ENCODE results near the gene CEP72. TPM values are rescaled to one million over a fixed set of nuclear protein-coding genes. Genes with fewer than 3 reads are reported as not detected.

Gene CEP72
- total RNA-seq, 1 experiment from 2014 or later = 17.3 TPM

GRCh38 chr5:571791-572190, 40.3 kb upstream of the CEP72 start:
- H3K79me2 ChIP-seq (ENCODE audit: low read length) = no peaks in the 10 kb centered on the region
- CTCF ChIA-PET = interaction anchor here (0.6 kb wide), 1 partner anchor 286 kb away, joined by 3 read pairs; no protein-coding TSS in a partner anchor
- no peak overlapping the region for H3K27ac ChIP-seq (ENCODE audit: low read length)
- H3K9ac ChIP-seq (ENCODE audit: low read length) = no peak overlapping the region
- no peak for DNase-seq
- TF ChIP-seq EZH2phosphoT487 (IDR thresholded peaks at IDR 0.05; ENCODE audit: borderline replicate concordance, low read length) (no peak), CTCF (conservative IDR thresholded peaks at IDR 0.05; ENCODE audit: low read depth, low read length) (no peak), EZH2 (IDR thresholded peaks at IDR 0.05; ENCODE audit: low read length, unreplicated experiment) (no peak)
- POLR2A ChIA-PET (ENCODE audit: unreplicated experiment) = interaction anchor here (0.6 kb wide), 1 partner anchor 122 kb away, joined by 4 read pairs; no protein-coding TSS in a partner anchor
- H3K27me3 ChIP-seq (ENCODE audit: low read length) = 0 out of 2 replicates have a peak, but pooled peaks cover 8% of the 10 kb centered on the region
- no TSS peak for BruUV-seq (replicated peaks)
- no peak overlapping the region for H2AFZ ChIP-seq (ENCODE audit: low read length)
- H3K9me3 ChIP-seq (ENCODE audit: low read length) = 0 out of 2 replicates have a peak, but pooled peaks cover 7% of the 10 kb centered on the region
- peaks cover 2% of the 10 kb centered on the region for H3F3A ChIP-seq (ENCODE audit: low read length, unreplicated experiment)
- H3K36me3 ChIP-seq (ENCODE audit: low read depth, low read length) = no peaks in the 10 kb centered on the region
- no peaks in the 10 kb centered on the region for H4K20me1 ChIP-seq (ENCODE audit: low read length)
- H3K4me3 ChIP-seq (ENCODE audit: low read length) = no peak overlapping the region
- peaks cover 13% of the 10 kb centered on the region for H3K4me1 ChIP-seq (ENCODE audit: insufficient read depth, low read length)
- no peak overlapping the region for H3K4me2 ChIP-seq (ENCODE audit: low read length)
- H3K9me2 ChIP-seq (replicated peaks; ENCODE audit: low read length) = no peaks in the 10 kb centered on the region
- no peak for ATAC-seq
- intact Hi-C loops (cut with micrococcal nuclease) = no loop called here

- no TSS peak for BruUV-seq (replicated peaks)
- ATAC-seq (no peak), DNase-seq (no peak)
- Histone ChIP-seq H3K4me3 (ENCODE audit: low read length) (no peak overlapping the region), H3K4me1 (ENCODE audit: insufficient read depth, low read length) (peaks cover 13% of the 10 kb centered on the region), H3K27me3 (ENCODE audit: low read length) (0 out of 2 replicates have a peak, but pooled peaks cover 8% of the 10 kb centered on the region), H3K4me2 (ENCODE audit: low read length) (no peak overlapping the region), H3K27ac (ENCODE audit: low read length) (no peak overlapping the region), H4K20me1 (ENCODE audit: low read length) (no peaks in the 10 kb centered on the region), H3F3A (ENCODE audit: low read length, unreplicated experiment) (no peaks in the 10 kb centered on the region), H2AFZ (ENCODE audit: low read length) (no peak overlapping the region), H3K79me2 (ENCODE audit: low read length) (no peaks in the 10 kb centered on the region), H3K9me3 (ENCODE audit: low read length) (no peaks in the 10 kb centered on the region), H3K36me3 (ENCODE audit: low read depth, low read length) (no peaks in the 10 kb centered on the region), H3K9me2 (replicated peaks; ENCODE audit: low read length) (no peaks in the 10 kb centered on the region), H3K9ac (ENCODE audit: low read length) (no peak overlapping the region)
- TF ChIP-seq EZH2phosphoT487 (IDR thresholded peaks at IDR 0.05; ENCODE audit: borderline replicate concordance, low read length) (no peak), CTCF (conservative IDR thresholded peaks at IDR 0.05; ENCODE audit: low read depth, low read length) (no peak), EZH2 (IDR thresholded peaks at IDR 0.05; ENCODE audit: low read length, unreplicated experiment) (no peak)
- intact Hi-C loops (cut with micrococcal nuclease) = no loop called here
- ChIA-PET POLR2A (ENCODE audit: unreplicated experiment) (interaction anchor here (0.6 kb wide), 1 partner anchor 123 kb away, joined by 4 read pairs; no protein-coding TSS in a partner anchor), CTCF (interaction anchor here (0.6 kb wide), 1 partner anchor 287 kb away, joined by 3 read pairs; no protein-coding TSS in a partner anchor)
Observed at GRCh38 chr5:572398-573019, 39.6 kb upstream of the CEP72 start.

- BruUV-seq (replicated peaks) = no TSS peak
- Histone ChIP-seq H3F3A (ENCODE audit: low read length, unreplicated experiment) (no peaks in the 10 kb centered on the region), H3K9me2 (replicated peaks; ENCODE audit: low read length) (no peaks in the 10 kb centered on the region), H3K4me2 (ENCODE audit: low read length) (no peak overlapping the region), H4K20me1 (ENCODE audit: low read length) (no peaks in the 10 kb centered on the region), H2AFZ (ENCODE audit: low read length) (no peak overlapping the region), H3K36me3 (ENCODE audit: low read depth, low read length) (no peaks in the 10 kb centered on the region), H3K9me3 (ENCODE audit: low read length) (no peaks in the 10 kb centered on the region), H3K4me3 (ENCODE audit: low read length) (no peak overlapping the region), H3K4me1 (ENCODE audit: insufficient read depth, low read length) (peaks cover 13% of the 10 kb centered on the region), H3K27ac (ENCODE audit: low read length) (no peak overlapping the region), H3K27me3 (ENCODE audit: low read length) (peaks cover 14% of the 10 kb centered on the region; the same call in 1 of the 2 replicates), H3K79me2 (ENCODE audit: low read length) (no peaks in the 10 kb centered on the region), H3K9ac (ENCODE audit: low read length) (no peak overlapping the region)
- TF ChIP-seq CTCF (conservative IDR thresholded peaks at IDR 0.05; ENCODE audit: low read depth, low read length) (no peak), EZH2phosphoT487 (IDR thresholded peaks at IDR 0.05; ENCODE audit: borderline replicate concordance, low read length) (no peak), EZH2 (IDR thresholded peaks at IDR 0.05; ENCODE audit: low read length, unreplicated experiment) (no peak)
- ATAC-seq (peak; percentile 92), DNase-seq (peak; percentile 62)
- CTCF ChIA-PET = no interaction called here
- POLR2A ChIA-PET (ENCODE audit: unreplicated experiment) = no interaction called here
- intact Hi-C loops (cut with micrococcal nuclease) = no loop called here
Observed at GRCh38 chr5:573206-573605, 38.9 kb upstream of the CEP72 start.
